Osteoblast (primary cell): Measurements from ENCODE around the gene TTC7B. TPM values are rescaled to one million over a fixed set of nuclear protein-coding genes. Genes with fewer than 3 reads are reported as not detected.

Experiments
- DNase-seq: peaks from one replicate; pipeline ENCODE4 v3.0.0; 2011; ENCODE audit warnings: low spot score, mixed read lengths; ENCODE audit not compliant: insufficient read length; ENCODE audit errors: missing footprints
- H2AFZ ChIP-seq: 2 replicates; pipeline ENCODE4 v1.6.0; 2011; ENCODE audit warnings: mild to moderate bottlenecking, low read length
- H3K27ac ChIP-seq: 2 replicates; pipeline ENCODE4 v1.5.1; 2011; ENCODE audit warnings: mild to moderate bottlenecking, low read depth, low read length, moderate library complexity
- H3K27me3 ChIP-seq: 2 replicates; pipeline ENCODE4 v1.6.0; 2012; ENCODE audit warnings: mild to moderate bottlenecking, control low read depth, inconsistent platforms, low read length, moderate library complexity; ENCODE audit not compliant: insufficient read depth
- H3K36me3 ChIP-seq: 2 replicates; pipeline ENCODE4 v1.5.1; 2011; ENCODE audit warnings: mild to moderate bottlenecking, low read length, control low read depth, moderate library complexity; ENCODE audit not compliant: insufficient read depth
- H3K4me1 ChIP-seq: 2 replicates; pipeline ENCODE4 v1.5.1; 2011; ENCODE audit warnings: mild to moderate bottlenecking, low read length, control low read depth, moderate library complexity; ENCODE audit not compliant: insufficient read depth
- H3K4me2 ChIP-seq: 2 replicates; pipeline ENCODE4 v1.6.0; 2011; ENCODE audit warnings: mild to moderate bottlenecking, low read length; ENCODE audit not compliant: insufficient read depth
- H3K4me3 ChIP-seq: fragments of 200-600 bp; sonication (generic); 3 replicates; pipeline ENCODE4 v1.5.1; 2012; ENCODE audit warnings: mild to moderate bottlenecking, low read length, inconsistent platforms; ENCODE audit not compliant: insufficient read depth
- H3K79me2 ChIP-seq: 2 replicates; pipeline ENCODE4 v1.6.0; 2012; ENCODE audit warnings: mild to moderate bottlenecking, low read length, control low read depth, inconsistent platforms; ENCODE audit not compliant: insufficient read depth
- H3K9me3 ChIP-seq: 2 replicates; pipeline ENCODE4 v1.5.1; 2011; ENCODE audit warnings: low read depth, low read length, control low read depth
- H4K20me1 ChIP-seq: 2 replicates; pipeline ENCODE4 v1.6.0; 2012; ENCODE audit warnings: mild to moderate bottlenecking, low read length, control low read depth; ENCODE audit not compliant: insufficient read depth
- CTCF ChIP-seq: IDR thresholded peaks from 2 replicates; pipeline ENCODE4 v1.5.1; 2011; ENCODE audit warnings: mild to moderate bottlenecking, low read depth, low read length, moderate library complexity; ENCODE audit errors: extremely low read depth
- total RNA-seq: library from RNA; depleted of rRNA; stranded (reverse); fragments of >200 nt; gene quantifications from 2 replicates; pipeline ENCODE4 v1.2.3, GENCODE V29; 2012

Gene TTC7B
- total RNA-seq, 1 donor: 14.5 TPM

- Histone ChIP-seq H3K27me3 (no peaks in the 10 kb centered on the region), H3K36me3 (peaks cover 7% of the 10 kb centered on the region), H3K27ac (no peak overlapping the region), H3K4me1 (peaks cover 12% of the 10 kb centered on the region), H3K4me3 (no peak overlapping the region), H3K9me3 (no peaks in the 10 kb centered on the region), H2AFZ (no peak overlapping the region), H4K20me1 (peaks cover 19% of the 10 kb centered on the region), H3K4me2 (no peak overlapping the region), H3K79me2 (no peaks in the 10 kb centered on the region)
- TF ChIP-seq CTCF: no peak
- DNase-seq: no peak
Measured at GRCh38 chr14:90781876-90782275, 34.4 kb downstream of the TTC7B start.

- Histone ChIP-seq H2AFZ (no peak overlapping the region), H3K9me3 (no peaks in the 10 kb centered on the region), H3K79me2 (no peaks in the 10 kb centered on the region), H3K27me3 (no peaks in the 10 kb centered on the region), H4K20me1 (peaks cover 19% of the 10 kb centered on the region), H3K4me1 (peaks cover 12% of the 10 kb centered on the region), H3K4me2 (peak overlapping the region; percentile 32), H3K36me3 (peaks cover 7% of the 10 kb centered on the region), H3K4me3 (no peak overlapping the region), H3K27ac (no peak overlapping the region)
- DNase-seq: peak; percentile 85
- TF ChIP-seq CTCF: no peak
Measured at GRCh38 chr14:90781344-90781761, 34.9 kb downstream of the TTC7B start.

- H3K79me2 ChIP-seq: no peaks in the 10 kb centered on the region
Measured at GRCh38 chr14:90780519-90780918, 35.7 kb downstream of the TTC7B start.

GRCh38 chr14:90778571-90779255 is 37.5 kb downstream of the TTC7B start:
- no peaks in the 10 kb centered on the region for H3K9me3 ChIP-seq
- no peak overlapping the region for H3K4me3 ChIP-seq
- H3K4me2 ChIP-seq: no peak overlapping the region
- peaks cover 12% of the 10 kb centered on the region for H3K4me1 ChIP-seq
- no peak overlapping the region for H3K27ac ChIP-seq
- no peak overlapping the region for H2AFZ ChIP-seq
- H3K36me3 ChIP-seq: no peaks in the 10 kb centered on the region
- H3K79me2 ChIP-seq: no peaks in the 10 kb centered on the region
- TF ChIP-seq CTCF: no peak
- peaks cover 17% of the 10 kb centered on the region for H4K20me1 ChIP-seq
- no peak for DNase-seq
- no peaks in the 10 kb centered on the region for H3K27me3 ChIP-seq

More at GRCh38 chr14:90780519-90780918, 35.7 kb downstream of the TTC7B start:
- Histone ChIP-seq H3K4me1 (peaks cover 12% of the 10 kb centered on the region), H3K27ac (no peak overlapping the region), H3K9me3 (no peaks in the 10 kb centered on the region), H3K27me3 (no peaks in the 10 kb centered on the region), H4K20me1 (peaks cover 19% of the 10 kb centered on the region), H2AFZ (no peak overlapping the region), H3K36me3 (peaks cover 3% of the 10 kb centered on the region), H3K4me2 (no peak overlapping the region), H3K4me3 (no peak overlapping the region)
- TF ChIP-seq CTCF: no peak
- DNase-seq: no peak
